HG02981 (cell line): ENCODE measurements around the gene COX7B.
"Not testable (repeated sequence)": the region's sequence is repeated elsewhere in the genome, so short reads cannot be mapped to it uniquely, and the experiment has no call there.

Experiments used
- ATAC-seq: cut with Tn5 transposase; IDR thresholded peaks from one replicate; pipeline ENCODE4 v1.9.1; 2021; ENCODE audit warnings: mild to moderate bottlenecking, moderate library complexity; ENCODE audit not compliant: unreplicated experiment

The COX7B gene

DNA sequence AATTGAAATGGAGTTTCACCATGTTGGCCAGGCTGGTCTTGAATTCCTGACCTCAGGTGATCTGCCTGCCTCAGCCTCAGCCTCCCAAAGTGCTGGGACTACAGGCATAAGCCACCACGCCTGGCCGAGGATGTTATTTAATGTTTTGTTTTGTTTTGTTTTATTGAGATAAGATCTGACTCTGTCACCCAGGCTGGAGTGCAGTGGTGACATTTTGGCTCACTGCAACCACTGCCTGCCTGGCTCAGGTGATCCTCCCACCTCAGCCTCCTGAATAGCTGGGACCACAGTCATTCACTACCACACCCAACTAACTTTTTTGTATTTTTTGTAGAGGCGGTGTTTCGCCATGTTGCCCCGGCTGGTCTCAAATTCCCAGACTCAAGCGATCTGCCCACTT lies 45.8 kb downstream of the COX7B start:
- ATAC-seq = not testable (repeated sequence)

DNA sequence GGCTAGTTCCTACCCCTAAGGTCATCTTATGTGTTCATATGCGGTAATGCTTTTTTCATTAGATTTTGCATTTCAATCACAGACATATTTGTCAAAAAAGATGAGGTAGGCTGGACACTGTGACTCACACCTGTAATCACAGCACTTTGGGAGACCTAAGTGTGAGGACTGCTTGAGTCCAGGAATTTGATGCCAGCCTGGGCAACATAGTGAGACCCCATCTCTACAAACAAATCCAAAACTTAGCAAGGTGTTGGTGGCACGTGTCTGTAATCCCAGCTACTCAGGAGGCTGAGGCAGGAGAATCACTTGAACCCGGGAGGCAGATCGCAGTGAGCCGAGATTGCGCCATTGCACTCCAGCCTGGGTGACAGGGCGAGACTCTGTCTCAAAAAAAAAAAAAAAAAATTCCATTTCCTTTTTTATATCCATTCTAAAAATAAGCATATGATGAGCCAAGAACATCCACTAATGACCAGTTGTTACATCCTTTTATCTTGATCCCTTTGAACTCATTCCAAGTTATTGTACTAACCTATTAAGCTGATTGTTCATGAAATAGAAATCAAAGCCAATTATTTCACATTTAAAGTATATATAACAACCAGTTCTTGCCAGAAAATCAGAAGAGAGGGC lies 46.8 kb downstream of the COX7B start:
- no peak for ATAC-seq

DNA sequence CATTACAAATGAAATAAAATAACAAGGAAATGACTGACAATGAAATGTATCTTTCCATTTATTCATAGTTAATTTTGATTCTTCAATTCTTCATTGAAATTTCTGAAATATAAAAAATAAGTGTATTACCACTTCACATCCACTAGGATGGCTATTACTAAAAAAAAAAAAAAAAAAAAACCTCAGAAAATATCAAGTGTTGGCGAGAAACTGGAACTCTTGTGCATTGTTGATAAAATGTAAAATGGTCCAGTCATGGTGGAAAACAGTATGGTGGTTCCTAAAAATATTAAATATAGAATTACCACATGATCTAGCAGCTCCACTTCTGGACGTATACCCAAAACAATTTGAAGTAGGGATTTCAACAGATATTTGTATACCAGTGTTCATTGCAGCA lies 47.3 kb downstream of the COX7B start:
- ATAC-seq = no peak

- ATAC-seq = no peak
Measured at GRCh38 chrX:77949840-77950239, 50.6 kb downstream of the COX7B start.

DNA sequence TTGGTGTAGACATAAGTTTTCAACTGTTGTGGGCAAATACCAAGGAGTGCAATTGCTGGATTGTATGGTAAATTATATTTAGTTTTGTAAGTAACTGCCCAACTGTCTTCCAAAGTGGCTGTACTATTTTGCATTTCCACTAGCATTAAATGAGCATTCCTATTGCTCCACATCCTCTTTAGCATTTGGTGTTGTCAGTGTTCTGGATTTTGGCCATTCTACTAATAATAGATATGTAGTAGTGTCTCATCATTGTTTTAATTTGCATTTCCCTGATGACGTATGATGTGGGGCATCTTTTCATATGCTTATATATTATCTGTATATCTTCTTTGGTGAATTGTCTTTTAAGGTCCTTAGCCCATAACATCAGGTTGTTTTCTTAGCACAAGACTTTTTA lies 52.9 kb downstream of the COX7B start:
- no peak for ATAC-seq

DNA sequence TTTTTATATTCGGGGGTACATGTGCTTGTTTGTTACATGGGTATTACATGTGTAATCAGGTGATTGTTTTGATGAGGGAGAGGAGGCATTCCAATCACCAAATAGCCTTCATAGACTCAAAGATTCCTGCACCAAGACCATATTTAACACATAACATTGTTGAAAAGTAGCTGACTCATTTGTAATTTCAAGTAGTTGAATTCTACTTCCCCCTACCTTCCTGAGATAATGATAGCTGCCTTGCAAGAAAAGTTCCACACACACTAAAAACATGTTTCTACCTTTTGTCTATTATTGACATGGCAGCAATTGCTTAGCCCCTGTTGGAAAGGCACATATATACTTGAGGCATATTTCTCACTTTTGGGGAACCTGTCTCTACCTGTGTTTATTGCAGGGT lies 54.0 kb downstream of the COX7B start:
- ATAC-seq = no peak

- ATAC-seq = no peak
Measured at GRCh38 chrX:77953708-77954107, 54.4 kb downstream of the COX7B start.
